Esophagus squamous epithelium (tissue), 5 donors: ENCODE measurements around the gene CIBAR2. TPM values are rescaled to one million over a fixed set of nuclear protein-coding genes. Genes with fewer than 3 reads are reported as not detected.

ENCODE experiments used
- DNase-seq: peaks from one replicate; lab custom pipeline; 2025; lab: John Stamatoyannopoulos, UW
- H3K27ac ChIP-seq, 4 donors: fragments of 200-600 bp; sonication (generic); one replicate each; pipeline ENCODE4 v1.5.1; 2016 to 2019; ENCODE audit warnings: mild to moderate bottlenecking in 1 of 4
- H3K27me3 ChIP-seq, 4 donors: fragments of 200-600 bp; sonication (generic); 1 replicate in 3 of 4; 2 replicates in 1 of 4; pipeline versions ENCODE4 v1.5.1 to v1.6.0; 2017 to 2021; ENCODE audit warnings: antibody characterized with exemption in 1 of 4
- H3K36me3 ChIP-seq, 3 donors: fragments of 200-600 bp; sonication (generic); one replicate each; pipeline ENCODE4 v1.5.1; 2016 to 2019
- H3K4me1 ChIP-seq, 3 donors: fragments of 200-600 bp; sonication (generic); one replicate each; pipeline ENCODE4 v1.5.1; 2017 to 2019
- H3K4me3 ChIP-seq, 4 donors: fragments of 200-600 bp; sonication (generic); 1 replicate in 3 of 4; 2 replicates in 1 of 4; pipeline ENCODE4 v1.5.1; 2016 to 2019; ENCODE audit warnings: mild to moderate bottlenecking in 2 of 4, moderate library complexity in 1 of 4
- H3K9me3 ChIP-seq, 3 donors: fragments of 200-600 bp; sonication (generic); one replicate each; pipeline ENCODE4 v1.5.1; 2016 to 2019
- CTCF ChIP-seq, 6 experiments: fragments of 450-650 bp in 4 of 6; fragments of 200-600 bp in 2 of 6; sonication (generic) in 2 of 6; IDR thresholded peaks; one replicate each; pipeline ENCODE4 v1.5.1; 2016 to 2019; ENCODE audit warnings: antibody characterized with exemption in 6 of 6, mild to moderate bottlenecking in 4 of 6, moderate library complexity in 4 of 6
- POLR2A ChIP-seq, 4 donors: fragments of 450-650 bp; IDR thresholded peaks; one replicate each; pipeline ENCODE4 v1.6.1; 2017; ENCODE audit warnings: antibody characterized with exemption in 4 of 4, mild to moderate bottlenecking in 4 of 4, moderate library complexity in 3 of 4
- WGBS, 2 donors: methylation state at CpG; one replicate each; pipeline ENCODE4 v1.1.5; 2018; 5-methylcytosine and 5-hydroxymethylcytosine counted together
- intact Hi-C: fragments of 100-400 bp; cut with DNase I; formaldehyde crosslinking; loops from one replicate; pipeline ENCODE4 v1.15.0; 2022
- total RNA-seq, 4 donors: library from RNA; depleted of rRNA; stranded (reverse); fragments of >200 nt; gene quantifications; one replicate each; pipeline ENCODE4 v1.1.0, GENCODE V29; 2016
- donor health status: DM: yes; HTN: yes; CAD: no.

CIBAR2 gene
- total RNA-seq, 4 donors from 2014 or later, result not detected

DNA sequence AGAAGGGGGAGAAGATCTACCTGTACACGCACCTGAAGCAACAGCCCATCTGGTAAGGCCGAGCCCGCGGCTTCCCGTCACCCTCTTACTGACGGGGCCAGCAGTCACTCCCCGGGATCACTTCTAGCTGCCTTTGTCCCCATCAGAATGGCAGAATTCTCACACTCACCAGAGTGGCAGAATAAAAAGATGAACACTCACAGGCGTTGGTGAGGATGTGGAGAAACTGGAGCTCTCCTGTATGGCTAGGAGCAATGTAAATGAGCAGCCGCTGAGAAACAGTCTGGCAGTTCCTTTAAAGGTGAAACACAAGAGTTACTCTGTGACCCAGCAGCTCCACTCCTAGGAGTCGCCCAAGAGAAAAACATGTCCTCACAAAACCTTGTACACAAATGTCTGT lies 33.3 kb downstream of the CIBAR2 start:
- Histone ChIP-seq H3K4me3 (no peak overlapping the region), H3K36me3 (peaks cover 5 to 64% (median 10%) of the 10 kb centered on the region in 3 donors), H3K27me3 (no peaks in the 10 kb centered on the region), H3K27ac (no peak overlapping the region), H3K4me1 (peaks cover 0 to 16% (median 2%) of the 10 kb centered on the region in 3 donors), H3K9me3 (no peaks in the 10 kb centered on the region)
- TF ChIP-seq CTCF (IDR thresholded peaks at IDR 0.05), result no peak
- no peak for TF ChIP-seq POLR2A (IDR thresholded peaks at IDR 0.05)
- intact Hi-C loops, result no loop called here
- 90 to 100% methylated on average over 4 to 5 of the region's 10 CpGs for WGBS, 2 donors
- DNase-seq, result no peak

DNA sequence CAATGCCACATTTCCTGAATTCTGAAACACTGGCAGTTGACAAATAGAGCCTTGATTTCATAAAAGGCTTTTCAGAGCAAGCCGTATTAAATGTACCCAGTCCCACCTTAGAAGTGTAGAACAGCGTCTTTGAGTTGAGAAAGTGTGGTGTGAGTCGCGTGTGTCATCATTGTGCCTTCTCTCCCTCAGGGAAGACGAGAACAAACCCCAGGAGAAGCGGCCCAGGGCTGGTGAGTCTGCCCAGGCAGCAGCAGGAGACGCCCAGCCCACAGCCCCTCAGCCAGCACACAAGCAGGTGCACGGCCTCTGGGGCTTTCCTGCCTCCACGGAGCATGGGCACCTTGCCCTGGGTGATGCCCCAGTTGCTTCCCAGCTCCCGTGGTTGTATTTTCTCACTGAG lies 34.0 kb downstream of the CIBAR2 start:
- no peak for DNase-seq
- Histone ChIP-seq H3K27me3 (no peaks in the 10 kb centered on the region), H3K4me3 (no peak overlapping the region), H3K4me1 (peaks cover 0 to 18% (median 4%) of the 10 kb centered on the region in 3 donors), H3K27ac (no peak overlapping the region), H3K9me3 (no peaks in the 10 kb centered on the region), H3K36me3 (peaks cover 5 to 68% (median 10%) of the 10 kb centered on the region in 3 donors)
- TF ChIP-seq CTCF (IDR thresholded peaks at IDR 0.05) (no peak), POLR2A (IDR thresholded peaks at IDR 0.05) (no peak)
- intact Hi-C loops, result no loop called here
- WGBS, 2 donors, result 60 to 73% methylated on average over 1 to 2 of the region's 10 CpGs

DNA sequence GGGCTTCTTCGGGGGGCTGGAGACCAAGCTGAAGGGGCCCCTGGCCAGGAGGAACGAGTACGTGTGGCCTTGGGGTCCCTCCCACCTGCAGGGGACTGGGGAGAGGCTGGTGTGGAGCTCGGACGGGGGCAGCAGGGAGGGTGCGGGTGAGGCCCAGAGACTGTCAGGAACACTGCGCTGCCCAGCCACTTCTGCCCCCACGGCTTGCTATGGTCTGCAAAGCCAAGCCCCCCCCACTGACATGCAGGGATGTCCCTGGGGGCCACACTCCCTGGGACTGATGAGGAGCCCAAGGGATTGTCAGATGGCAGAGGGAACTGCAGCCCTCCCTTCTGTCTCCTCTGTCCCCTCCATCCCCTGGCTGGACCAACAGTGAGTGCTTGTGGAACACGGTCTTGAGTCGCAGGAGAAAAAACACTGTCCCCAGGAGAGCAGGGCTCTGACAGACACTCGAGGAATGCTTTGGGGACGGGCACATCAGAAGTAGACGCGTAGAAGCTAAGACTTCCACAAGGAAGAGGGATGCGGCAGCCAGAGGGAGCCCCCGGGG lies 34.6 kb downstream of the CIBAR2 start:
- H3K36me3 ChIP-seq, result peaks cover 5 to 74% (median 10%) of the 10 kb centered on the region in 3 donors
- H3K9me3 ChIP-seq, result no peaks in the 10 kb centered on the region
- H3K4me3 ChIP-seq, result no peak overlapping the region
- TF ChIP-seq CTCF (IDR thresholded peaks at IDR 0.05), result no peak
- no peak for TF ChIP-seq POLR2A (IDR thresholded peaks at IDR 0.05)
- H3K27me3 ChIP-seq, result no peaks in the 10 kb centered on the region
- intact Hi-C loops, result no loop called here
- DNase-seq, result no peak
- H3K27ac ChIP-seq, result no peak overlapping the region
- H3K4me1 ChIP-seq, result peaks cover 0 to 18% (median 6%) of the 10 kb centered on the region in 3 donors
- 80 to 93% methylated on average over 11 to 12 of the region's 16 CpGs for WGBS, 2 donors

DNA sequence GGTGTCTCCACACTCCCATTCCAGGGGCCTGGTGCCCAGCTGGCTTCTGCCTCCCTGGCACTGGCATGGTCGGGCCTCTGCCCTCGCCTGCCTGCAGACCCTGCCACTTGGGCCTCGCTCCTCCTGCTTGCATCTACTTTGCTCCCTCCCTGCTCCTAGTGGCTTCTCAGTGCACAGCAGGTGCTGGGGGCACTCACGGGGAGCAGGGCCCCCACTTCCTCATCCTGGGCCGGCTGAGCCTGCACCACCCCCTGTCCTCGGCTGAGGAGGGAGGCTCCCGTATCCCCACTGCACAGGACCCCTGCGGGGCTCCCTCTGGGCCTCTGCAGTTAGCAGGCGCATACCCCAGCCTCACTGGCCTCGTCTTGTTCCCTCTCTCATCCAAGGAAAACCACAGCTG lies 35.2 kb downstream of the CIBAR2 start:
- H3K27ac ChIP-seq, result no peak overlapping the region
- no peaks in the 10 kb centered on the region for H3K27me3 ChIP-seq
- no peak overlapping the region for H3K4me3 ChIP-seq
- TF ChIP-seq CTCF (IDR thresholded peaks at IDR 0.05) (no peak), POLR2A (IDR thresholded peaks at IDR 0.05) (no peak)
- WGBS, 2 donors, result 74 to 87% methylated on average over 3 to 5 of the region's 10 CpGs
- DNase-seq, result no peak
- intact Hi-C loops, result no loop called here
- peaks cover 5 to 75% (median 10%) of the 10 kb centered on the region in 3 donors for H3K36me3 ChIP-seq
- H3K4me1 ChIP-seq, result peaks cover 0 to 17% (median 8%) of the 10 kb centered on the region in 3 donors
- no peaks in the 10 kb centered on the region for H3K9me3 ChIP-seq

DNA sequence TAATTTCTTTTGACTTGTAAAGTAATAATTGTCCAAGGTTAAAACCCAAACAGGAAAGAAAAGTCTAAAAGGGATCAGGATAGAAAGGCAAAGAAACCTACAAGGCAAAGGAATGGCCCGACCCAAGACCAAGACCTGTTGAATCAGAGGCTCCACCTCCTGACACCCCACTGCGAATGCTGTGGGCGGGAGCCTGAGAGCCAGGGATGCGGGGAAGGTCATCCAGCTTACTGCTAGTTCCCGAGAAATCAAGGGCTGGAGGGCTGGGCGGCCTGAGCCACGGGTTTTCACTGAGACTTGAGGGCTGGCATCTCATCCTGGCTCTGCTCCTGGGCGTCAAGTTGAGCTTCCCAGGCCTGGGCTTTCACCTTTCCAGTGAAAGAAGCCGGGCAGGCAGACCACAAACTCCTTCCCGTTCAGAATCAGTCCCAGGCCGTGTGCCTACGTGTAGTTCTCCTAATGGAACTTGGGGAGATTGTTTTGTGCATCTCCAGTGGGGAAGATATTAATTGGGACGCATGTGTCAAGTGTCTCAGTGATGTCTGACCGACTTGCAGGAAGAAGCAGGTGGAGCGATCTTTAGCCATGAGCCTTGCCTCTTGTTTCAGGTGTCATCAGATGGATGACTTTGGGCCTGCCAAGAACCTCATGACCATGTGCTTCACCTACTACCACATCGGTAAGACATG lies 36.9 kb downstream of the CIBAR2 start:
- H3K27me3 ChIP-seq, result no peaks in the 10 kb centered on the region
- no peak overlapping the region for H3K27ac ChIP-seq
- TF ChIP-seq CTCF (IDR thresholded peaks at IDR 0.05), result no peak
- TF ChIP-seq POLR2A (IDR thresholded peaks at IDR 0.05), result no peak
- H3K9me3 ChIP-seq, result no peaks in the 10 kb centered on the region
- intact Hi-C loops, result no loop called here
- 92 to 94% methylated on average over 14 to 16 of the region's 16 CpGs for WGBS, 2 donors
- DNase-seq, result no peak
- peaks cover 5 to 75% (median 10%) of the 10 kb centered on the region in 3 donors for H3K36me3 ChIP-seq
- no peak overlapping the region for H3K4me3 ChIP-seq
- H3K4me1 ChIP-seq, result peaks cover 0 to 17% (median 8%) of the 10 kb centered on the region in 3 donors
